Smooth muscle cell (in vitro differentiated cells): ENCODE data around the gene MID1. TPM values are rescaled to one million over a fixed set of nuclear protein-coding genes. Genes with fewer than 3 reads are reported as not detected.

ENCODE experiments used
- DNase-seq: peaks from one replicate; lab custom pipeline; 2025; ENCODE audit not compliant: unreplicated experiment; lab: John Stamatoyannopoulos, UW
- H2AFZ ChIP-seq: fragments of 200-600 bp; sonication (generic); 2 replicates; pipeline ENCODE4 v1.6.0; 2016; ENCODE audit warnings: antibody characterized with exemption, low read depth, mild to moderate bottlenecking
- H3F3A ChIP-seq: fragments of 200-600 bp; sonication (generic); 2 replicates; pipeline ENCODE4 v1.6.0; 2017; ENCODE audit warnings: antibody characterized with exemption, low read depth
- H3K27ac ChIP-seq: fragments of 200-600 bp; sonication (generic); 2 replicates; pipeline ENCODE4 v1.5.1; 2016; ENCODE audit warnings: low read depth, mild to moderate bottlenecking
- H3K27me3 ChIP-seq: fragments of 200-600 bp; sonication (generic); 2 replicates; pipeline ENCODE4 v1.6.1; 2016; ENCODE audit warnings: low read depth, mild to moderate bottlenecking
- H3K36me3 ChIP-seq: fragments of 200-600 bp; sonication (generic); 2 replicates; pipeline ENCODE4 v1.5.1; 2016; ENCODE audit warnings: low read depth
- H3K4me1 ChIP-seq: fragments of 200-600 bp; sonication (generic); 2 replicates; pipeline ENCODE4 v1.5.1; 2016; ENCODE audit warnings: low read depth
- H3K4me2 ChIP-seq: fragments of 200-600 bp; sonication (generic); 2 replicates; pipeline ENCODE4 v1.6.0; 2016; ENCODE audit warnings: mild to moderate bottlenecking
- H3K4me3 ChIP-seq: fragments of 200-600 bp; sonication (generic); 2 replicates; pipeline ENCODE4 v1.5.1; 2016; ENCODE audit warnings: mild to moderate bottlenecking
- H3K79me2 ChIP-seq: fragments of 200-600 bp; sonication (generic); 2 replicates; pipeline ENCODE4 v1.6.0; 2016; ENCODE audit warnings: low read depth, mild to moderate bottlenecking
- H3K9ac ChIP-seq: fragments of 200-600 bp; sonication (generic); 2 replicates; pipeline ENCODE4 v1.6.0; 2016; ENCODE audit warnings: low read depth
- H3K9me3 ChIP-seq: fragments of 200-600 bp; sonication (generic); replicated peaks from 2 replicates; pipeline ENCODE4 v1.5.1; 2016; ENCODE audit warnings: low read depth
- H4K20me1 ChIP-seq: fragments of 200-600 bp; sonication (generic); 2 replicates; pipeline ENCODE4 v1.6.0; 2016; ENCODE audit warnings: low read depth
- CTCF ChIP-seq: fragments of 200-600 bp; sonication (generic); IDR thresholded peaks from 2 replicates; pipeline ENCODE4 v1.5.1; 2017; ENCODE audit warnings: borderline replicate concordance, mild to moderate bottlenecking, antibody characterized with exemption; ENCODE audit not compliant: insufficient read depth, poor library complexity, severe bottlenecking
- WGBS: methylation state at CpG from one replicate; pipeline ENCODE4 v1.1.7; 2016; ENCODE audit warnings: low lambda C conversion rate; 5-methylcytosine and 5-hydroxymethylcytosine counted together
- polyA plus RNA-seq: library from polyadenylated mRNA; unstranded; fragments of >200 nt; fragmentation: Nextera tagmentation; extraction: Ambion mirVana; gene quantifications from 2 replicates; pipeline ENCODE4 v1.2.1, GENCODE V29; 2016
- total RNA-seq: library from RNA; depleted of rRNA; stranded (reverse); fragments of >200 nt; gene quantifications from 2 replicates; pipeline ENCODE4 v1.2.3, GENCODE V29; 2014

The MID1 gene
- total and polyA plus RNA-seq, 2 experiments from 2014 or later: 22.6 to 45.2 TPM

GRCh38 chrX:10423716-10424115, 196.7 kb downstream of the MID1 start:
- H3K4me1 ChIP-seq: no peaks in the 10 kb centered on the region
- no peaks in the 10 kb centered on the region for H3K27me3 ChIP-seq
- H4K20me1 ChIP-seq: no peaks in the 10 kb centered on the region
- DNase-seq: no peak
- H3K9ac ChIP-seq: no peak overlapping the region
- no peak overlapping the region for H2AFZ ChIP-seq
- no peaks in the 10 kb centered on the region for H3F3A ChIP-seq
- WGBS: 71% methylated on average over 4 of the region's 4 CpGs
- H3K4me2 ChIP-seq: no peak overlapping the region
- H3K4me3 ChIP-seq: no peak overlapping the region
- no peaks in the 10 kb centered on the region for H3K79me2 ChIP-seq
- TF ChIP-seq CTCF: no peak
- peaks cover 5% of the 10 kb centered on the region for H3K9me3 ChIP-seq
- no peaks in the 10 kb centered on the region for H3K36me3 ChIP-seq
- H3K27ac ChIP-seq: no peak overlapping the region

GRCh38 chrX:10420134-10420533, 200.3 kb downstream of the MID1 start:
- Histone ChIP-seq H3K4me1 (no peaks in the 10 kb centered on the region), H2AFZ (no peak overlapping the region), H3F3A (no peaks in the 10 kb centered on the region), H3K4me2 (no peak overlapping the region), H3K9ac (no peak overlapping the region), H3K9me3 (no peaks in the 10 kb centered on the region), H3K36me3 (no peaks in the 10 kb centered on the region), H4K20me1 (no peaks in the 10 kb centered on the region), H3K4me3 (no peak overlapping the region), H3K27me3 (no peaks in the 10 kb centered on the region), H3K27ac (no peak overlapping the region), H3K79me2 (no peaks in the 10 kb centered on the region)
- TF ChIP-seq CTCF: no peak
- WGBS: 65% methylated on average over 6 of the region's 6 CpGs
- no peak for DNase-seq

- Histone ChIP-seq H2AFZ (no peak overlapping the region), H3K9ac (no peak overlapping the region), H3K4me3 (no peak overlapping the region), H3K4me1 (no peaks in the 10 kb centered on the region), H3K27me3 (no peaks in the 10 kb centered on the region), H3K4me2 (no peak overlapping the region), H3K27ac (no peak overlapping the region), H3K9me3 (no peaks in the 10 kb centered on the region), H3K79me2 (no peaks in the 10 kb centered on the region), H3F3A (no peaks in the 10 kb centered on the region), H4K20me1 (no peaks in the 10 kb centered on the region), H3K36me3 (no peaks in the 10 kb centered on the region)
- TF ChIP-seq CTCF: no peak
- WGBS: 79% methylated on average over 4 of the region's 4 CpGs
- no peak for DNase-seq
Observed at GRCh38 chrX:10416424-10416823, 204.0 kb downstream of the MID1 start.

- Histone ChIP-seq H3K4me1 (no peaks in the 10 kb centered on the region), H3K9ac (no peak overlapping the region), H3K27me3 (no peaks in the 10 kb centered on the region), H3K4me3 (no peak overlapping the region), H2AFZ (no peak overlapping the region), H3K79me2 (no peaks in the 10 kb centered on the region), H3F3A (no peaks in the 10 kb centered on the region), H3K4me2 (no peak overlapping the region), H3K36me3 (no peaks in the 10 kb centered on the region), H4K20me1 (no peaks in the 10 kb centered on the region), H3K27ac (no peak overlapping the region), H3K9me3 (no peaks in the 10 kb centered on the region)
- no peak for DNase-seq
- TF ChIP-seq CTCF: no peak
- 78% methylated on average over 9 of the region's 9 CpGs for WGBS
Observed at GRCh38 chrX:10415306-10416001, 204.9 kb downstream of the MID1 start.
